Activated naive CD4-positive, alpha-beta T cell treated with anti-CD3 and anti-CD28 coated beads, Interleukin-2, amount 50 U/mL, for 24 hours (primary cell): ENCODE results near the gene NLRP12.
"Not testable (repeated sequence)": the region's sequence is repeated elsewhere in the genome, so short reads cannot be mapped to it uniquely, and the experiment has no call there.

ENCODE experiments used
- H3K27ac Mint-ChIP-seq: one replicate; pipeline ENCODE4 v1.8.0; 2021; ENCODE audit warnings: mild to moderate bottlenecking, mixed read lengths
- H3K27me3 Mint-ChIP-seq: one replicate; pipeline ENCODE4 v1.8.0; 2021; ENCODE audit warnings: mixed read lengths
- H3K36me3 Mint-ChIP-seq: one replicate; pipeline ENCODE4 v1.8.0; 2021; ENCODE audit warnings: mixed read lengths
- H3K4me1 Mint-ChIP-seq: one replicate; pipeline ENCODE4 v1.8.0; 2021; ENCODE audit warnings: mixed read lengths
- H3K4me3 Mint-ChIP-seq: one replicate; pipeline ENCODE4 v1.8.0; 2021; ENCODE audit warnings: mild to moderate bottlenecking, mixed read lengths
- H3K9me3 Mint-ChIP-seq: one replicate; pipeline ENCODE4 v1.8.0; 2021; ENCODE audit warnings: mixed read lengths

NLRP12 gene

GRCh38 chr19:53769696-53770309 is 54.3 kb downstream of the NLRP12 start:
- H3K4me1 Mint-ChIP-seq, H3K9me3 Mint-ChIP-seq, H3K27me3 Mint-ChIP-seq, H3K4me3 Mint-ChIP-seq, H3K36me3 Mint-ChIP-seq, H3K27ac Mint-ChIP-seq: not testable (repeated sequence)

GRCh38 chr19:53768401-53768800 is 55.7 kb downstream of the NLRP12 start:
- no peaks in the 10 kb centered on the region for H3K9me3 Mint-ChIP-seq
- H3K4me3 Mint-ChIP-seq, result no peak overlapping the region
- no peaks in the 10 kb centered on the region for H3K36me3 Mint-ChIP-seq
- no peak overlapping the region for H3K27ac Mint-ChIP-seq
- H3K27me3 Mint-ChIP-seq, result peaks cover 7% of the 10 kb centered on the region
- H3K4me1 Mint-ChIP-seq, result peaks cover 6% of the 10 kb centered on the region

- not testable (repeated sequence) for H3K36me3 Mint-ChIP-seq
These were observed 65.1 kb downstream of the NLRP12 start for GRCh38 chr19:53758991-53759390.

More at GRCh38 chr19:53758991-53759390, 65.1 kb downstream of the NLRP12 start:
- H3K27ac Mint-ChIP-seq, H3K9me3 Mint-ChIP-seq, H3K27me3 Mint-ChIP-seq, H3K4me1 Mint-ChIP-seq, H3K4me3 Mint-ChIP-seq: not testable (repeated sequence)
